Gastroesophageal sphincter (tissue), 4 donors: ENCODE data around the gene MACROD2. TPM values are rescaled to one million over a fixed set of nuclear protein-coding genes. Genes with fewer than 3 reads are reported as not detected.

ENCODE experiments used
- ATAC-seq: fragments of 150-250 bp; one replicate; pipeline ENCODE4 v1.9.1; 2016; ENCODE audit warnings: mild to moderate bottlenecking, moderate library complexity
- H3K27ac ChIP-seq, 4 donors: fragments of 200-600 bp; sonication (generic) in 3 of 4; 1 replicate in 3 of 4; 2 replicates in 1 of 4; pipeline ENCODE4 v1.5.1; 2016 to 2019
- H3K27me3 ChIP-seq: fragments of 200-600 bp; sonication (generic); one replicate; pipeline ENCODE4 v1.5.1; 2019
- H3K36me3 ChIP-seq, 2 donors: fragments of 200-600 bp; sonication (generic); one replicate each; pipeline ENCODE4 v1.5.1; 2019; ENCODE audit warnings: control low read depth in 1 of 2
- H3K4me1 ChIP-seq, 3 donors: fragments of 200-600 bp; sonication (generic); 1 replicate in 2 of 3; 2 replicates in 1 of 3; pipeline ENCODE4 v1.5.1; 2016 to 2019; ENCODE audit warnings: control low read depth in 2 of 3
- H3K4me3 ChIP-seq, 2 donors: fragments of 200-600 bp; sonication (generic); one replicate each; pipeline ENCODE4 v1.5.1; 2019; ENCODE audit warnings: mild to moderate bottlenecking in 1 of 2, moderate library complexity in 1 of 2
- H3K9me3 ChIP-seq, 3 donors: fragments of 200-600 bp; sonication (generic); one replicate each; pipeline ENCODE4 v1.5.1; 2017 to 2019; ENCODE audit warnings: control low read depth in 2 of 3
- CTCF ChIP-seq, 4 experiments: fragments of 200-600 bp in 2 of 4; fragments of 450-650 bp in 2 of 4; sonication (generic) in 1 of 4; IDR thresholded peaks; one replicate each; pipeline ENCODE4 v1.5.1; 2017 to 2019; ENCODE audit warnings: antibody characterized with exemption in 4 of 4, mild to moderate bottlenecking in 2 of 4, moderate library complexity in 2 of 4
- EP300 ChIP-seq: sonication (generic); formaldehyde crosslinking; IDR thresholded peaks from one replicate; pipeline ENCODE4 v1.6.1; 2017; ENCODE audit warnings: antibody characterized with exemption, mild to moderate bottlenecking
- POLR2A ChIP-seq, 2 donors: fragments of 450-650 bp; IDR thresholded peaks; one replicate each; pipeline ENCODE4 v1.6.1; 2017; ENCODE audit warnings: antibody characterized with exemption in 2 of 2, mild to moderate bottlenecking in 2 of 2, moderate library complexity in 1 of 2
- POLR2AphosphoS5 ChIP-seq: sonication (generic); formaldehyde crosslinking; IDR thresholded peaks from one replicate; pipeline ENCODE4 v1.6.1; 2017; ENCODE audit warnings: antibody characterized with exemption
- WGBS, 2 donors: methylation state at CpG; one replicate each; pipeline ENCODE4 v1.1.5; 2018; ENCODE audit warnings: low coverage in 1 of 2; 5-methylcytosine and 5-hydroxymethylcytosine counted together
- total RNA-seq, 4 donors: library from RNA; depleted of rRNA; stranded (reverse); fragments of >200 nt; gene quantifications; one replicate each; pipeline ENCODE4 v1.1.0, GENCODE V29; 2016

MACROD2 gene
- total RNA-seq, 4 donors from 2014 or later, result 4.0 to 12.1 (median 7.4) TPM

GRCh38 chr20:15163632-15164031 lies 1168.3 kb downstream of the MACROD2 start:
- H3K27ac ChIP-seq, result no peak overlapping the region
- H3K9me3 ChIP-seq, result no peaks in the 10 kb centered on the region
- no peak overlapping the region for H3K4me3 ChIP-seq
- H3K27me3 ChIP-seq, result no peaks in the 10 kb centered on the region
- TF ChIP-seq CTCF (IDR thresholded peaks at IDR 0.05) (no peak), POLR2AphosphoS5 (no peak), EP300 (no peak), POLR2A (IDR thresholded peaks at IDR 0.05) (no peak)
- no peaks in the 10 kb centered on the region for H3K36me3 ChIP-seq
- ATAC-seq, result no peak
- no peaks in the 10 kb centered on the region for H3K4me1 ChIP-seq

GRCh38 chr20:15164726-15165125 lies 1169.4 kb downstream of the MACROD2 start:
- Histone ChIP-seq H3K27ac (no peak overlapping the region), H3K4me1 (no peaks in the 10 kb centered on the region), H3K4me3 (no peak overlapping the region), H3K36me3 (no peaks in the 10 kb centered on the region), H3K27me3 (no peaks in the 10 kb centered on the region), H3K9me3 (no peaks in the 10 kb centered on the region)
- 86 to 93% methylated on average over 1 of the region's 1 CpG for whole genome bisulfite sequencing, 2 donors
- TF ChIP-seq CTCF (IDR thresholded peaks at IDR 0.05) (no peak), POLR2A (IDR thresholded peaks at IDR 0.05) (no peak), POLR2AphosphoS5 (no peak), EP300 (no peak)
- ATAC-seq, result no peak

- H3K27ac ChIP-seq, result no peak overlapping the region
- H3K4me3 ChIP-seq, result no peak overlapping the region
- ATAC-seq, result no peak
- H3K27me3 ChIP-seq, result no peaks in the 10 kb centered on the region
- no peaks in the 10 kb centered on the region for H3K4me1 ChIP-seq
- no peaks in the 10 kb centered on the region for H3K36me3 ChIP-seq
- no peaks in the 10 kb centered on the region for H3K9me3 ChIP-seq
- TF ChIP-seq POLR2A (IDR thresholded peaks at IDR 0.05) (no peak), EP300 (no peak), CTCF (IDR thresholded peaks at IDR 0.05) (no peak), POLR2AphosphoS5 (no peak)
These were observed 1171.4 kb downstream of the MACROD2 start for GRCh38 chr20:15166744-15167143.

GRCh38 chr20:15171016-15171415 lies 1175.7 kb downstream of the MACROD2 start:
- H3K4me3 ChIP-seq, result no peak overlapping the region
- H3K27me3 ChIP-seq, result no peaks in the 10 kb centered on the region
- H3K27ac ChIP-seq, result no peak overlapping the region
- H3K36me3 ChIP-seq, result no peaks in the 10 kb centered on the region
- TF ChIP-seq POLR2AphosphoS5 (no peak), CTCF (IDR thresholded peaks at IDR 0.05) (no peak), POLR2A (IDR thresholded peaks at IDR 0.05) (no peak), EP300 (no peak)
- WGBS, 2 donors, result 82 to 95% methylated on average over 2 to 3 of the region's 3 CpGs
- no peaks in the 10 kb centered on the region for H3K4me1 ChIP-seq
- peaks cover 0 to 4% (median 0%) of the 10 kb centered on the region in 3 donors for H3K9me3 ChIP-seq
- no peak for ATAC-seq

GRCh38 chr20:15176929-15177328 lies 1181.6 kb downstream of the MACROD2 start:
- Histone ChIP-seq H3K9me3 (peaks cover 0 to 6% (median 0%) of the 10 kb centered on the region in 3 donors), H3K4me3 (no peak overlapping the region), H3K27ac (no peak overlapping the region), H3K27me3 (no peaks in the 10 kb centered on the region), H3K4me1 (peaks cover 0 to 6% (median 0%) of the 10 kb centered on the region in 3 donors), H3K36me3 (no peaks in the 10 kb centered on the region)
- WGBS, 2 donors, result 100% methylated on average over 1 of the region's 4 CpGs
- no peak for ATAC-seq
- TF ChIP-seq EP300 (no peak), POLR2A (IDR thresholded peaks at IDR 0.05) (no peak)
